GM10266 (cell line): ENCODE results near the gene ABL1.

Experiments used
- DNase-seq: peaks from one replicate; pipeline ENCODE4 v3.0.0; 2012; ENCODE audit errors: extremely low spot score
- TF ChIP-seq, protein P1 (sequence below): IDR thresholded peaks from 2 replicates; pipeline ENCODE4 v1.5.1; 2012; ENCODE audit warnings: mild to moderate bottlenecking, low read depth; ENCODE audit not compliant: control insufficient read depth, insufficient read depth; ENCODE audit errors: missing control alignments

ABL1 gene

GRCh38 chr9:130874783-130875182 is 39.7 kb downstream of the ABL1 start:
- no peak for DNase-seq
- TF ChIP-seq, protein P1, sequence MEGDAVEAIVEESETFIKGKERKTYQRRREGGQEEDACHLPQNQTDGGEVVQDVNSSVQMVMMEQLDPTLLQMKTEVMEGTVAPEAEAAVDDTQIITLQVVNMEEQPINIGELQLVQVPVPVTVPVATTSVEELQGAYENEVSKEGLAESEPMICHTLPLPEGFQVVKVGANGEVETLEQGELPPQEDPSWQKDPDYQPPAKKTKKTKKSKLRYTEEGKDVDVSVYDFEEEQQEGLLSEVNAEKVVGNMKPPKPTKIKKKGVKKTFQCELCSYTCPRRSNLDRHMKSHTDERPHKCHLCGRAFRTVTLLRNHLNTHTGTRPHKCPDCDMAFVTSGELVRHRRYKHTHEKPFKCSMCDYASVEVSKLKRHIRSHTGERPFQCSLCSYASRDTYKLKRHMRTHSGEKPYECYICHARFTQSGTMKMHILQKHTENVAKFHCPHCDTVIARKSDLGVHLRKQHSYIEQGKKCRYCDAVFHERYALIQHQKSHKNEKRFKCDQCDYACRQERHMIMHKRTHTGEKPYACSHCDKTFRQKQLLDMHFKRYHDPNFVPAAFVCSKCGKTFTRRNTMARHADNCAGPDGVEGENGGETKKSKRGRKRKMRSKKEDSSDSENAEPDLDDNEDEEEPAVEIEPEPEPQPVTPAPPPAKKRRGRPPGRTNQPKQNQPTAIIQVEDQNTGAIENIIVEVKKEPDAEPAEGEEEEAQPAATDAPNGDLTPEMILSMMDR = no peak

DNA sequence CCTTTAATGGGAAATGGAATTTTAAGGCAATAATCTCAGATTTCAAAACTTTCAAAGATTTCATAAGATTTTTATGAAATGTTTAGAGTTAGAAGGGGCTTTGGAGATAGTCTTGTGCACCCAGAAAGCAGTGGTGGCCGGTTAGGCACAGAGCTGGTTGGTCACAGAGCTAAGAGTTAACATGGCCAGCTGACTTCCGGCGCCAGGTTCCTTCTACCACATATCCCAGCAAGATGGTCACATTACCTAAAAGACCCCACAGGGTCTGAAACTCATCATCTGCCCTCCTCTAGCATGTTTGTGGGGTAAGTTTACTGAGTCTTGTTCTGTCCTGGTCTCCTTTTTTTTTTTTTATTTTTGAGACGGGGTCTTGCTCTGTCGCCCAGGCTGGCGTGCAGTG is 42.2 kb downstream of the ABL1 start:
- no peak for DNase-seq
- TF ChIP-seq, protein P1 = no peak

DNA sequence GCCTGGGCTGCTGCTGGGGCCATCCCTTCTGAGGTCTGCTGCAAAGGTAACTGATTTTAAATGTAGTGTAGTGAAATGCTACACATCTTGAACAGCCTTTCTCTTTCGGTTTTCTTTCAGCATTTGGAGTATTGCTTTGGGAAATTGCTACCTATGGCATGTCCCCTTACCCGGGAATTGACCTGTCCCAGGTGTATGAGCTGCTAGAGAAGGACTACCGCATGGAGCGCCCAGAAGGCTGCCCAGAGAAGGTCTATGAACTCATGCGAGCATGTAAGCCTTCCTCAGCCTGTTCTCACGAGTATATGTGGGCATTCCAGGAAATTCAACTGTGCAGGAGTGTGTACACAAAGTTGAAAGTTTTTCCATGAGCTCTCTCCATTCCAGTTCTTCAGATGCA is 43.2 kb downstream of the ABL1 start:
- no peak for DNase-seq
- TF ChIP-seq, protein P1 = no peak

DNA sequence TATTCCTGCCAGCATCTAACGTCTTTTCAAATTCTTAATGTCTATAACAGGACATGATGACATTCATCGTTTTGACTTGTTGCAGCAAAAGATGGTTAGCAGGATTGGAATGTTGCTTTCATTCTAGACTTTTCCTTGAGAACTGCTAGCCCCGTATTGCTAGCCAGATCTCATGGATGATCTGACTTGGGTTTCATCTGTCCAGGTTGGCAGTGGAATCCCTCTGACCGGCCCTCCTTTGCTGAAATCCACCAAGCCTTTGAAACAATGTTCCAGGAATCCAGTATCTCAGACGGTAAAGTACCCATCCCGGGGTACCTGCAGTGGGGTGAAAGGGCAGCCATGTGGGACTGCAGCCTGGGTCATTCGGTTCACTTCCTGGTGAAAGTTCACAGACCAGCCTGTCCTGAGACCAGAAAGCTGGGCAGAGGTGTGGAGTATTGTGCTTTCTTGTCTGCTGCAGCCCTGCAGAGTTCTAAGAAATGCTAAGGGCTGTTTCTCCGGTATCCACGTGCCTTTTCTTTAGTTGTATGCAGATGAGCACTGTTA is 44.9 kb downstream of the ABL1 start:
- TF ChIP-seq, protein P1 = no peak
- no peak for DNase-seq

DNA sequence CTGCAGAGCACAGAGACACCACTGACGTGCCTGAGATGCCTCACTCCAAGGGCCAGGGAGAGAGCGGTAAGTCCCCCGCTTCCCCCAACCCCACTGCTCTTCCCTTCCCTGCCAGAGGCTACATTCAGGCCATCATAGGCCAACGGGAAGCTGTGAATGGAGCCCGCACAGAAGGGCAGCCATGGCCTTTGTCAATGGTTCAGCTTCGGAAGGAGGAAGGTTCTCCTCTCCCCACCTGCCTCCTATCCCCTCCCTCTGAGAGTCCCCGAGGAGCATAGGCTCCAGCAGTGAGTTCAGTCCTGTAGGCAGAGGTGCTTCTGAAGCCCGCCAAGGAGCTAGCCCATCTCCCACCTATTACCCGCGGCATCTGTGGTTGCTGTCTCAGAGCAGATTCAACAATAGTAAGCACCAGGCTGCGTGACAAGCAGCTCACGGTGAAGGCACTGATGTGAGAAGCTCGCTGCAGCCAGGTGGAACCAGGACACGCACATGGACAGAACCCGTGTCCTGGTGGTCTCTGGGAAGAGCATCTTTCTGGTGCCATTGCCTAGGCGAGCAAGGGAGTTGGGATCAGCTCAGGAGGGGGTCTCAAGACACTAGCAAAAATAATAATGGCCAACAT is 45.7 kb downstream of the ABL1 start:
- no peak for DNase-seq
- TF ChIP-seq, protein P1 = no peak

DNA sequence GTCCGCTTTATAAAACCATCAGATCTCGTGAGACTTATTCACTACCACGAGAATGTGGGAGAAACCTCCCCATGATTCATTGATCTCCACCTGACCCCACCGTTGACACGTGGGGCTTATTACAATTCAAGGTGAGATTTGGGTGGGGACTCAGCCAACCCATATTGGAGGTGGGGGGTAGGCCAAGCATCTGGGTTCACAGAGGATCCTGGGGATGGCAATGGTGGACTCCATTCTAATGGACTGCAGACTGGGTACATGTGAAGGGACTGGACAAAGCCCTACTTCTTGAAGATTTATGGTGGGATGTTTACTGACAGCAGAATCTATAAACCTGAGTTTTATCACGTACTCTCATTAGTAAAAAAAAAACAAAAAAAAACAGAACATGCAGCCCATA is 46.5 kb downstream of the ABL1 start:
- TF ChIP-seq, protein P1 = no peak

DNA sequence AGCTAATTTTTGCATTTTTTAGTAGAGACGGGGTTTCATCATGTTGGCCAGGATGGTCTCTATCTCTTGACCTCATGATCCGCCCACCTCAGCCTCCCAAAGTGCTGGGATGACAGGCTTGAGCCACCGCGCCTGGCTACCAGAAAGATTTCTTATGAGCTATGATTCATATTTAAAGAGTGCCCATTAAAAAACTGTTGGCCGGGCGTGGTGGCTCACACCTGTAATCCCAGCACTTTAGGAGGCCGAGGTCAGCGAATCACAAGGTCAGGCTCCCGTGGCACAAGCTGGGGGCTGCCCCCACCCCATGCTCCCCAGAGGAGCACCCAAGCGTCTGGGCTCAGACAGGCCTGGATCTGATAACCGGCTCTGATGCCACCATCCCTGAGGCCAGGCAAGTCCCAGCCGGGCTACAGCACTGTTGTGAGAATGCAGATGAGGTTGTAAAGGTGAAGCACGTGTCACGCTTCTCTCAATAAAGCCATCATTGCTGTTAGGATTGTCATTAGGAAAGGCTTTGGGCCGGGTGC is 47.7 kb downstream of the ABL1 start:
- TF ChIP-seq, protein P1 = no peak
- DNase-seq = no peak

More for the DNA sequence above, 46.5 kb downstream of the ABL1 start:
- DNase-seq = no peak
